GM12892 (cell line): ENCODE data around the gene POLN.

Experiments used
- POLR2A ChIP-seq: IDR thresholded peaks from 2 replicates; pipeline ENCODE4 v1.6.1; 2011; ENCODE audit warnings: low read depth, low read length, control low read depth
- POLR2AphosphoS5 ChIP-seq: IDR thresholded peaks from 2 replicates; pipeline ENCODE4 v1.6.1; 2011; ENCODE audit warnings: low read depth, low read length, control low read depth
- TAF1 ChIP-seq: IDR thresholded peaks from 2 replicates; pipeline ENCODE4 v1.6.1; 2011; ENCODE audit warnings: low read depth, mild to moderate bottlenecking, control low read depth, low read length, borderline replicate concordance

GRCh38 chr4:2150076-2150475, 91.8 kb downstream of the POLN start:
- TF ChIP-seq POLR2A: no peak
- no peak for TF ChIP-seq TAF1
- no peak for TF ChIP-seq POLR2AphosphoS5
